ENCODE measurements around the gene KSR1. TPM values are rescaled to one million over a fixed set of nuclear protein-coding genes. Genes with fewer than 3 reads are reported as not detected.
"Not testable (repeated sequence)": the region's sequence is repeated elsewhere in the genome, so short reads cannot be mapped to it uniquely, and the experiment has no call there.

The KSR1 gene
- total RNA-seq, 4 donors from 2014 or later, result 10.0 to 15.2 (median 13.9) TPM

DNA sequence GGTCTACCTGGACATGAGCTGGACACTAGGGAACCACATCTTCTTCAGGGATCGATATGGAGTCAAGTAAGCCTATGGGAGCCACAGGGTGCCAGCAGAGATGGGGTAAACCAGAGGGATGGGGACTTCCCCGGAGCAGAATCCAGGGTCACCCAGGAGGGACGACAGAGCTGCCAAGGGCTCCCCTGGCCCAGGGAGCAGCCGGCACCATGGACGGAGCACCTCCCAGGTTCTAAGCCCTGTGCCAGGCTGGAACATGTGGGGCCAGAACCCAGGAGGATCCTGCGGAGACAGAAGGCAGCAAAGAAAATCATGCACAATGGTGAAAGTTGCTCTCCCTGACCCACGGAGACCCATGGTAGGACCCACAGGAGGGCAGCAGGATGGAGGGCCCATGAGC lies 33.6 kb upstream of the KSR1 start:
- TF ChIP-seq, protein P1, sequence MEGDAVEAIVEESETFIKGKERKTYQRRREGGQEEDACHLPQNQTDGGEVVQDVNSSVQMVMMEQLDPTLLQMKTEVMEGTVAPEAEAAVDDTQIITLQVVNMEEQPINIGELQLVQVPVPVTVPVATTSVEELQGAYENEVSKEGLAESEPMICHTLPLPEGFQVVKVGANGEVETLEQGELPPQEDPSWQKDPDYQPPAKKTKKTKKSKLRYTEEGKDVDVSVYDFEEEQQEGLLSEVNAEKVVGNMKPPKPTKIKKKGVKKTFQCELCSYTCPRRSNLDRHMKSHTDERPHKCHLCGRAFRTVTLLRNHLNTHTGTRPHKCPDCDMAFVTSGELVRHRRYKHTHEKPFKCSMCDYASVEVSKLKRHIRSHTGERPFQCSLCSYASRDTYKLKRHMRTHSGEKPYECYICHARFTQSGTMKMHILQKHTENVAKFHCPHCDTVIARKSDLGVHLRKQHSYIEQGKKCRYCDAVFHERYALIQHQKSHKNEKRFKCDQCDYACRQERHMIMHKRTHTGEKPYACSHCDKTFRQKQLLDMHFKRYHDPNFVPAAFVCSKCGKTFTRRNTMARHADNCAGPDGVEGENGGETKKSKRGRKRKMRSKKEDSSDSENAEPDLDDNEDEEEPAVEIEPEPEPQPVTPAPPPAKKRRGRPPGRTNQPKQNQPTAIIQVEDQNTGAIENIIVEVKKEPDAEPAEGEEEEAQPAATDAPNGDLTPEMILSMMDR (IDR thresholded peaks at IDR 0.05), result no peak
- TF ChIP-seq EP300 (IDR thresholded peaks at IDR 0.05) (no peak), POLR2AphosphoS5 (IDR thresholded peaks at IDR 0.05) (no peak), POLR2A (IDR thresholded peaks at IDR 0.05) (no peak)
- no peaks in the 10 kb centered on the region for H3K9me3 ChIP-seq
- H3K27ac ChIP-seq, result no peak overlapping the region
- H3K27me3 ChIP-seq, result no peaks in the 10 kb centered on the region
- H3K4me3 ChIP-seq, result no peak overlapping the region
- ATAC-seq, result no peak
- WGBS, 2 donors (ENCODE audit: low coverage in 1 of 2), result 92% methylated on average over 2 of the region's 7 CpGs; no CpG with 5 or more reads in 1 of the 2 donors
- H3K4me1 ChIP-seq, result no peaks in the 10 kb centered on the region
- no peaks in the 10 kb centered on the region for H3K36me3 ChIP-seq

DNA sequence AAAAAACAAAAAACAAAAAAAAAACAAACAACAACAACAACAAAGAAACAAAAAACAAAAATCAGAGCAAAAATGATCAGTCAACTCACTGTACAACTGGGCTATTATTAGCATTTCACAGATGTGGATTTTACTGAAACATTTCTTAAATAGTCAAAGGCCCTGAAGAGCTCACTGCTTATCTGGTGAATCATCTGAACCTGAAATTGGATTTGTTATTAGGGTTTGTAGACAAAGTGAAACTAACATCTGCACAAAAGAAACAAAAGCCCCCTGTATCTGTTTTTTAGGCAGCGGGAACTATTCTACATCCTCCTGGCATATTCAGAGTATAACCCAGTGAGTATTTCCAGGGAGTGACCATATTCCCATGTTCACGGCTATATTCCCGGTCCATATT lies 32.6 kb upstream of the KSR1 start:
- 70 to 81% methylated on average over 3 of the region's 3 CpGs for WGBS, 2 donors (ENCODE audit: low coverage in 1 of 2)
- no peak overlapping the region for H3K27ac ChIP-seq
- no peaks in the 10 kb centered on the region for H3K4me1 ChIP-seq
- no peaks in the 10 kb centered on the region for H3K9me3 ChIP-seq
- no peak for TF ChIP-seq POLR2A (IDR thresholded peaks at IDR 0.05)
- no peak for TF ChIP-seq EP300 (IDR thresholded peaks at IDR 0.05)
- TF ChIP-seq, protein P1 (IDR thresholded peaks at IDR 0.05), result no peak
- no peak for TF ChIP-seq POLR2AphosphoS5 (IDR thresholded peaks at IDR 0.05)
- H3K36me3 ChIP-seq, result no peaks in the 10 kb centered on the region
- no peak for ATAC-seq
- no peaks in the 10 kb centered on the region for H3K27me3 ChIP-seq
- H3K4me3 ChIP-seq, result no peak overlapping the region

DNA sequence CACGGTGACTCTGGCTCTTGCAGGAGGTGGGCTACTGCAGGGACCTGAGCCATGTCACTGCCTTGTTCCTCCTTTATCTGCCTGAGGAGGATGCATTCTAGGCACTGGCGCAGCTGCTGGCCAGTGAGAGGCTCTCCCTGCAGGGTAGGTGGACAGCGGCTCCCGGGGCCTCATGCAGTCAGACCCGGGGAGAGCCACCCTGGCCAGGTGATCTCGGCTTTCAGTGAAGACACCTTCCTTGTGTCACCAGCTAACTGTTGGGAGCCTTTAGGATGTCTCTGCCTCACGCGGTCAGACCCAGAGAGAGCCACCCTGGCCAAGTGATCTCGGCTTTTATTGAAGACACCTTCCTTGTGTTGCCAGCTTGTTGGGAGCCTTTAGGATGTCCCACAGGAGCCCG lies 31.7 kb upstream of the KSR1 start:
- H3K4me1 ChIP-seq, result no peaks in the 10 kb centered on the region
- no peak for ATAC-seq
- no peak overlapping the region for H3K27ac ChIP-seq
- peaks cover 0 to 4% (median 0%) of the 10 kb centered on the region in 3 donors for H3K9me3 ChIP-seq
- H3K27me3 ChIP-seq, result no peaks in the 10 kb centered on the region
- TF ChIP-seq EP300 (IDR thresholded peaks at IDR 0.05) (no peak), POLR2AphosphoS5 (IDR thresholded peaks at IDR 0.05) (no peak), POLR2A (IDR thresholded peaks at IDR 0.05) (no peak)
- TF ChIP-seq, protein P1 (IDR thresholded peaks at IDR 0.05), result no peak
- H3K36me3 ChIP-seq, result no peaks in the 10 kb centered on the region
- no peak overlapping the region for H3K4me3 ChIP-seq
- 100% methylated on average over 1 of the region's 10 CpGs; no CpG with 5 or more reads in 1 of the 2 donors for WGBS, 2 donors (ENCODE audit: low coverage in 1 of 2)

DNA sequence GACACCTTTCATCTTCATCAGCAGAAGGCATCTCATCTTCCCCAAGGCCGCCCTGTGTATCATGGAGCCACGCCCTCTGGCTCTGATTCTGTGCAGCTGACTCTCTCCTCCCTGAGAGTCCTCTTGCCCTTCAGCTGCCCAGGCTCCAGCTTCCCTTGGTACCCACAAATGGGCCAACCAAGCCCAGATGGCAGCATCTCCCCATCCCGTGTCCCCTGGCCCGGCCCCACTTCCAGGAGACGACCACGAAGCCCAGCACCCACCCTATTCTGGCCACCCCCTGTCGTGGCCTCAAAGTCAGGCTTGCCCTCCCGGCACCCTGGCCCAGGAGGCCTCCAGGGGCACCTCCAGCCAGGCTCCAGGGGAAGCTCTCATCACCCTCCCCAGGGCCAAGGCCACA lies 31.3 kb upstream of the KSR1 start:
- no peak overlapping the region for H3K4me3 ChIP-seq
- H3K9me3 ChIP-seq, result peaks cover 0 to 4% (median 0%) of the 10 kb centered on the region in 3 donors
- ATAC-seq, result no peak
- H3K36me3 ChIP-seq, result no peaks in the 10 kb centered on the region
- H3K27ac ChIP-seq, result no peak overlapping the region
- TF ChIP-seq, protein P1 (IDR thresholded peaks at IDR 0.05), result no peak
- WGBS, 2 donors (ENCODE audit: low coverage in 1 of 2), result 92% methylated on average over 2 of the region's 8 CpGs; no CpG with 5 or more reads in 1 of the 2 donors
- no peaks in the 10 kb centered on the region for H3K4me1 ChIP-seq
- H3K27me3 ChIP-seq, result no peaks in the 10 kb centered on the region

DNA sequence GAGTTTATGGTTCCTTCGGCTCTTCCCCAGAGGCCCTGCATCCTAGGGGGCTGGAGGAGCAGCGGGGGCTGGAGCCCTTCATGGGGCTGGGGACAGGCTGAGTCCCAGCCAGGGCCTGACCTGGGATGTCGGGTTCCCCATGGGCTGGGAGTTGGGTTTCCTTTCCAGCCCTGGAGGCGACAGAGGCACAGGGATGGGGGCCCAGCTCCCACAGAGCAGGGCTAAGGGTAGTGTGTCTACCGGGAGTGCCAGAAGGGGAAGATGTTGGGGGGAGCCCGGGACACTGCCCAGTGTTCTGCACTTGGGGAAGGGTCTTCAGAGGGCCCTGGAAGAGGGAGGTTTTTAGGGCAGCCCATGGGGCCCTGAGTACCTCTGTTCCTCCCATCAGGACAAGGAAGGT lies 30.7 kb upstream of the KSR1 start:
- not testable (repeated sequence) for H3K4me3 ChIP-seq, H3K36me3 ChIP-seq, H3K4me1 ChIP-seq, H3K9me3 ChIP-seq, H3K27me3 ChIP-seq, H3K27ac ChIP-seq, ATAC-seq
- no CpG with 5 or more reads among the region's 6 CpGs for WGBS, 2 donors (ENCODE audit: low coverage in 1 of 2)
